AG10803 (cell line): ENCODE results near the gene RGR.

Experiments used
- DNase-seq: peaks from one replicate; pipeline ENCODE4 v3.0.0; 2010; ENCODE audit warnings: low read depth
- H3K4me3 ChIP-seq: 2 replicates; pipeline ENCODE4 v1.5.1; 2011; ENCODE audit warnings: mild to moderate bottlenecking, low read length, control low read depth
- TF ChIP-seq, protein P1 (sequence below): conservative IDR thresholded peaks from 2 replicates; pipeline ENCODE4 v1.5.1; 2011; ENCODE audit warnings: mild to moderate bottlenecking, low read length, control low read depth, inconsistent platforms

The RGR gene

DNA sequence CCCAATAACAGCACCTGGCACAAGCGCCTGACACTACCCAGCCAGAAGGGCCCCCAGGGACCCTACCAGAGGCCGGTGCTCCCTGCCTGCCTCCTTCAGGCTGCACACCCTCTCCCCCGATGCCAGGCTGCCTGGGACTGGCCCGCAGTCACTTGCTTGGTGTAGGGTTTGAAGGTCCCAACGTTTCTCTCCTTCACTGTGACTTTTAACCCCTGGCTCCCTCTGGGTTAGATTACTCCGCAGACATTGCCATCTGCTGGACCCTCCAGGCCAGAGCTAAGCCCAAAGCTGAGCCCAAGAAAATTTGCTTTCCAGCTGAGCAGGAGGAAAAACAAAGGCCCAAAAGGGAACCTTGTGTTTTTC, 43.6 kb upstream of the RGR start:
- TF ChIP-seq, protein P1, sequence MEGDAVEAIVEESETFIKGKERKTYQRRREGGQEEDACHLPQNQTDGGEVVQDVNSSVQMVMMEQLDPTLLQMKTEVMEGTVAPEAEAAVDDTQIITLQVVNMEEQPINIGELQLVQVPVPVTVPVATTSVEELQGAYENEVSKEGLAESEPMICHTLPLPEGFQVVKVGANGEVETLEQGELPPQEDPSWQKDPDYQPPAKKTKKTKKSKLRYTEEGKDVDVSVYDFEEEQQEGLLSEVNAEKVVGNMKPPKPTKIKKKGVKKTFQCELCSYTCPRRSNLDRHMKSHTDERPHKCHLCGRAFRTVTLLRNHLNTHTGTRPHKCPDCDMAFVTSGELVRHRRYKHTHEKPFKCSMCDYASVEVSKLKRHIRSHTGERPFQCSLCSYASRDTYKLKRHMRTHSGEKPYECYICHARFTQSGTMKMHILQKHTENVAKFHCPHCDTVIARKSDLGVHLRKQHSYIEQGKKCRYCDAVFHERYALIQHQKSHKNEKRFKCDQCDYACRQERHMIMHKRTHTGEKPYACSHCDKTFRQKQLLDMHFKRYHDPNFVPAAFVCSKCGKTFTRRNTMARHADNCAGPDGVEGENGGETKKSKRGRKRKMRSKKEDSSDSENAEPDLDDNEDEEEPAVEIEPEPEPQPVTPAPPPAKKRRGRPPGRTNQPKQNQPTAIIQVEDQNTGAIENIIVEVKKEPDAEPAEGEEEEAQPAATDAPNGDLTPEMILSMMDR = no peak
- no peak overlapping the region for H3K4me3 ChIP-seq
- DNase-seq = no peak

DNA sequence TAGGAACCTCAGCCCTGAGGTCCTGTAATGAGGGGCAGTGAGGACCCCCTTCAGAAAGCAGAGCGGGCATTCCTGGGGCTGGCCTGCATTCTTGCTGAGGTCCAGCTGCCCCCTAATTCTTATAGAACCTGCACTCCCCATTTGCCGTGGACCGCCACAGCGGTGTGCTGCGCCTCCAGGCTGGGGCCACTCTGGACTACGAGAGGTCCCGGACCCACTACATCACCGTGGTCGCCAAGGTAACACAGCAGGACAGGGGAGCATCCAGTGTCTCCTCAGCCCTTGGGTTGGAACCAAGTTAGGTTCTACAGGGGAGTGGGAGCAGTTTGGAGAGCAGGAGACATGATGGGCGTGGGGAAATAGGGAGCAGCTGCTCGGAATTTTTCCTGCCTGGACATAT, 43.2 kb upstream of the RGR start:
- no peak overlapping the region for H3K4me3 ChIP-seq
- no peak for DNase-seq
- TF ChIP-seq, protein P1 = no peak

DNA sequence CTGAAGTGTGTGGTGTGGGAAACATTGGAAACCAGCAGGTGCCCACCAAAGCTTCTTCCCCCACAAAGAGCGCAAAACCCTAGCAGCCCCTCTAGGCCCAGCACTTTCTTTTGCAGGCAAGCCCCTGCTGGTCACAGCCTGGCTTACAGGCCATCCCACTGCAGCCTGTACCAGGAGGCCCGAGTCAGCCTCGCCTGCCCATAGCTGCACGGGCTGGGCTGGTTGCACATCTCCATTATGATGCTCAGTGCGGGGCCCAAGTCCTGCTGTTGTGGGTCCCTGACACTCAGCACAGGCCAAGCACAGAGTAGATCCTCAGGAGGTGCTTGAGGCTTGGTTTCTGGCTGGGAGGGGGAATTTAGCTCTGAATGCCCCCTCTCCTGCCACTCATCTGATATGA, 42.5 kb upstream of the RGR start:
- no peak overlapping the region for H3K4me3 ChIP-seq
- TF ChIP-seq, protein P1 = no peak
- DNase-seq = no peak

DNA sequence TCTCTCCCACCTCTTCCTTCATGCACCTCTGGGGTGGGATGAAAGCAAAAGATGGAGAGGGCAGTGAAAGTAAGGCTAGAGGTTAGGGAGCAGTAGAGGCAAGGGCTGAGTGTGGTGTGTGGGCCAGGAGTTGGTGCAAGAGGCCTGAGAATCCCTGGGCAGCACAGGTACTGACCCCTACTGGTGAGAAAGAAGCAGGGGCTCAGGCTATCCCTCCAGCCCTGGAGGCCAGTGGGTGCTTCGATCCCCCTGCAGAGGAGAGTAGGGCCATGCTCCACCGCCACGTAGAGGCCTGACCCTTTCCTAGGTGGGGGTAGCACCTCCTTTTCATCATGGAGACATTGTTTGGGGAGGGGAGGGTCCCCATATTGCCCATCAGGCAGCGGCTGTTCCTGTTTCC, 40.7 kb upstream of the RGR start:
- TF ChIP-seq, protein P1 = peak; percentile 23
- no peak for DNase-seq
- H3K4me3 ChIP-seq = no peak overlapping the region

DNA sequence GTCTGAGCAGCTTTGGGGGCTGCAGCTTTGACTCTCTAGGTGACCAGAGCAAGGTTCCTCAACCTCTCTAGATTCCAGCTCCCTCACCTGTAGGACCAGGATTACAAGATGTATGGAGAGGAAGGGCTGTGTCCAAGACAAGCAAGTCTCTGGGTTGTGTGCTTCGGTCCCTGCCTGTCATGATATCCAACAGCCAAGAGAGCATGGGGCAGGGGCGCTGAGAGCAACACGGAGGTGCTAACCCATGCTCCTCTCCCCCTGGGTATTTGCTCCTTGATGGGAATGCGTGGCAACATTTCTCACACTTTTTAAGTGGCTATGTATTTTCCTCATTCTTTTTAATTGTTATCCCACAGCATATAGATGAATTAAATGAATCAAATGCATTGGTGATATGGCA, 40.2 kb upstream of the RGR start:
- no peak overlapping the region for H3K4me3 ChIP-seq
- DNase-seq = no peak
- TF ChIP-seq, protein P1 = no peak

DNA sequence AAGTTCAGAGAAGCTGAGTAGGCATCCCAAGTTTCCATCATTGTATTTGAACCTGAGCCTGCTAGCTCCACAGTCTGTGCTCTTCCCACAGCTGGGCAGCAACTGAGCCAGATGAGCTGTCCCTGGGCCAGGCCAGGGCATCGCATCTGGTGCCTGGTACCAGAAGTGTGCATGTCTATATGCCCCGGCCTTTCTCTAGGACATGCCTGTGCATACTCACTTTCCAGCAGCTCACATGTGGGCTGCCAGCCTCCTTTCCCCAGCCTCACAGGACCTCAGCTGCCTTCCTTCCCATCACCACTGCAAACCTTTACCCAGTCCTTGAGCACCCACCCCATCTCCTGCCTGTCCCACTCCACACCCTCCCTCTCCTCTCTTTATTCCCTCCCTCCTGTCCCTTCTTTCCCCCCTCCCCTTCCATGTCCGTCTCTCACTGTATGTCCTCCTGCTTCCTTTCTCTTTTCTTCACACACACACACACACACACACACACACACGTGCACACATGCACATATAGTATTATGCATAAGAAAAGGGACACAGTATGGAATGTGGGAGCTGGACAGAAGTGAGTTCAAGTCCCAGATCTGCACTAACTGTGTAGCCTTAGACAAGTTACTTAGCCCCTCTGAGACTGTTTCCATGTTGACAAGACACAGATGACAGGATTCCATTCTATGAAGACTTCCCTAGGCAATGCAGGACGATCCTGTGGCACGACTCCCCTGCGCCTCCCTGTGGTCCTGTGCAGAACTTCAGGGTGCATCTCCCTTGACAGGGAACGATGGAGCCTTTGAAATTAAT, 39.6 kb upstream of the RGR start:
- no peak overlapping the region for H3K4me3 ChIP-seq
- TF ChIP-seq, protein P1 = peak; percentile 78
- peak; percentile 29 for DNase-seq

DNA sequence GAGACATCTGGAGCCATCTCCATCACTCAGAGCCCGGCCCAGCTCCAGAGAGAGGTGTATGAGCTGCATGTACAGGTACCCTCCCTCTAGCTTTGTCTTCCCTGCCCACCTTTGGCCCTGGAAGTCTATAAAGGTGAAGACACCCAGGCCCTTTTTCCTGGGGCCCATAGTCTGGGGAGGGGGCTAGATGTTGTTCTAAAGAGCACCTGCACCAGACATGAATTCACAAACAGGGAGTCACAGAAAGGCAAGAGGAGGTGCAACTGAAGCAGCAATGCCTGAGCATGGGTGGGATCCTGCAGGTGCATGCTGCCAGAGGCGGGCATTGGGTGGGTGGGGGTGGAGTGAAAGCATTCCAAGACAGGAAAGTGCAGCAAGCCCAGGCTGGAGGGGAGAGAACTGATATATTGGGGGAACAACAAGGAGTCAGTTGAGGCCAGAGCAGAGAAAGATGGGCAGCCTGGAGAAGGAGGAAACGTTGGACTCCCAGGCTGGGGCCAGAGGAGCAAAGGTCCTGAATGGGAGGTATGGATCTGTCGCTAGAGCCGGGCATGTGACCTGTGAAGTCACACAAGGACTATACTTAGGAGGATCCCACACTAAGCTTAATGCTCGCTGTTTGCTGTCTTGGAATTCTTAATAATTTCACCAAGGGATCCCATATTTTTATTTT, 38.9 kb upstream of the RGR start:
- H3K4me3 ChIP-seq = no peak overlapping the region
- TF ChIP-seq, protein P1 = no peak
- no peak for DNase-seq
